ENCODE data around the gene CYTH2. TPM values are rescaled to one million over a fixed set of nuclear protein-coding genes. Genes with fewer than 3 reads are reported as not detected.

CYTH2 gene
- total and polyA plus RNA-seq, 11 donors, result 12.3 to 55.3 (median 31.0) TPM

- H3K36me3 ChIP-seq, result no peaks in the 10 kb centered on the region
- intact Hi-C loops (cut with DNase I), result no loop called here
- H3K27me3 ChIP-seq, result no peaks in the 10 kb centered on the region
- H3K27ac ChIP-seq, result no peak overlapping the region
- no peak for TF ChIP-seq CTCF (IDR thresholded peaks at IDR 0.05)
- TF ChIP-seq POLR2A (IDR thresholded peaks at IDR 0.05), result no peak
- DNase-seq (no peak), ATAC-seq (no peak)
- no peaks in the 10 kb centered on the region for H3K9me3 ChIP-seq
- 92 to 100% (median 97%) methylated on average over 1 of the region's 1 CpG for WGBS, 4 donors
- no peak overlapping the region for H3K4me3 ChIP-seq
- H3K4me1 ChIP-seq, result peaks cover 0 to 11% (median 0%) of the 10 kb centered on the region in 12 donors
Observed at GRCh38 chr19:48428670-48429069, 40.5 kb upstream of the CYTH2 start.

- WGBS, 4 donors, result 64 to 69% (median 66%) methylated on average over 8 of the region's 8 CpGs
Observed at GRCh38 chr19:48433337-48433736, 35.8 kb upstream of the CYTH2 start.

DNA sequence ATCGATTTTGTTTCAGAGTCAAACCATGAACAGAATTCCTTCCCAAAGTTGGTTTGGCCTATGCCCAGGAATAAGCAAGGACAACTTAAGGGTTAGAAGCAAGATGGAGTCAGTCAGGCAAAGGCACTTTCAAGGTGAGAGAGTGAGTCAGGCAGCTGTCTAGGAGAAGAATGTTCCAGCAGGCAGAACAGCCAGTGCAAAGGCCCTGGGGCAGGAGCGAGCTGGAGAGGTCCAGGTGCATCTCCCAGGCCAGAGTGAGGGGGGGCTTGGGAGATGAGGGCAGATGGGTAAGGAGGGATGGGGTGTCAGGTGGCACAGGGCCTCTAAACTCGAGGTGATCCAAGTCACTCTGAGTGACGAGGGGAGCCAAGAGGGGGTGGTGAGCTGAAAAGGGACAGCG, 32.6 kb upstream of the CYTH2 start:
- H3K4me1 ChIP-seq, result no peaks in the 10 kb centered on the region
- TF ChIP-seq POLR2A (IDR thresholded peaks at IDR 0.05), result no peak
- no peak for TF ChIP-seq CTCF (IDR thresholded peaks at IDR 0.05)
- DNase-seq, result no peak
- intact Hi-C loops (cut with DNase I), result loop anchor here in 1 of 10 donors (10.0 kb wide), 1 partner anchor 92 kb away; no protein-coding TSS in a partner anchor
- no peak for ATAC-seq
- H3K36me3 ChIP-seq, result no peaks in the 10 kb centered on the region
- peaks cover 0 to 25% (median 3%) of the 10 kb centered on the region in 9 donors for H3K27me3 ChIP-seq
- H3K9me3 ChIP-seq, result no peaks in the 10 kb centered on the region
- 86 to 93% (median 90%) methylated on average over 5 of the region's 5 CpGs for WGBS, 4 donors
- no peak overlapping the region for H3K4me3 ChIP-seq
- H3K27ac ChIP-seq, result no peak overlapping the region

More at GRCh38 chr19:48433337-48433736, 35.8 kb upstream of the CYTH2 start:
- Histone ChIP-seq H3K4me1 (no peaks in the 10 kb centered on the region), H3K4me3 (no peak overlapping the region), H3K36me3 (no peaks in the 10 kb centered on the region), H3K9me3 (no peaks in the 10 kb centered on the region), H3K27ac (no peak overlapping the region), H3K27me3 (peaks cover 0 to 10% (median 0%) of the 10 kb centered on the region in 9 donors)
- intact Hi-C loops (cut with DNase I), result loop anchor here in 1 of 10 donors (10.0 kb wide), 1 partner anchor 89 kb away; no protein-coding TSS in a partner anchor
- ATAC-seq (no peak), DNase-seq (no peak)
- TF ChIP-seq CTCF (IDR thresholded peaks at IDR 0.05), result no peak
- no peak for TF ChIP-seq POLR2A (IDR thresholded peaks at IDR 0.05)

- no peak overlapping the region for H3K4me3 ChIP-seq
- peaks cover 4 to 30% (median 15%) of the 10 kb centered on the region in 9 donors for H3K27me3 ChIP-seq
- DNase-seq (no peak), ATAC-seq (no peak)
- 91 to 96% (median 94%) methylated on average over 20 of the region's 20 CpGs for WGBS, 4 donors
- no peaks in the 10 kb centered on the region for H3K9me3 ChIP-seq
- TF ChIP-seq POLR2A (IDR thresholded peaks at IDR 0.05) (no peak), CTCF (IDR thresholded peaks at IDR 0.05) (no peak)
- no peaks in the 10 kb centered on the region for H3K36me3 ChIP-seq
- no peak overlapping the region for H3K27ac ChIP-seq
- intact Hi-C loops (cut with DNase I), result no loop called here
- peaks cover 0 to 25% (median 16%) of the 10 kb centered on the region in 12 donors for H3K4me1 ChIP-seq
Observed at GRCh38 chr19:48441360-48442050, 27.7 kb upstream of the CYTH2 start.
